HG03575 (cell line): ENCODE results near the gene ATF6.

Source experiments
- ATAC-seq: cut with Tn5 transposase; IDR thresholded peaks from one replicate; pipeline ENCODE4 v1.9.1; 2021; ENCODE audit not compliant: unreplicated experiment, insufficient number of reproducible peaks, low FRiP score; ENCODE audit errors: extremely low read depth

ATF6 gene

GRCh38 chr1:162004441-162004950, 238.4 kb downstream of the ATF6 start:
- no peak for ATAC-seq

GRCh38 chr1:162006081-162006480, 240.0 kb downstream of the ATF6 start:
- ATAC-seq: no peak

- ATAC-seq: no peak
Observed at GRCh38 chr1:162007466-162007865, 241.3 kb downstream of the ATF6 start.

GRCh38 chr1:162008799-162009198, 242.7 kb downstream of the ATF6 start:
- no peak for ATAC-seq

- ATAC-seq: no peak
Observed at GRCh38 chr1:162009501-162010174, 243.5 kb downstream of the ATF6 start.

GRCh38 chr1:162010175-162010506, 244.0 kb downstream of the ATF6 start:
- no peak for ATAC-seq

- no peak for ATAC-seq
Observed at GRCh38 chr1:162011337-162012012, 245.4 kb downstream of the ATF6 start.

GRCh38 chr1:162013289-162013688, 247.2 kb downstream of the ATF6 start:
- ATAC-seq: no peak
